Common myeloid progenitor, CD34-positive (primary cell): ENCODE results near the gene LCN6.

Experiments
- CTCF ChIA-PET: fragments of 350-600 bp; sonication (Branson Sonifier 250); formaldehyde crosslinking; loops from one replicate; lab custom pipeline; 2021; ENCODE audit warnings: antibody characterized with exemption; lab: Charles Lee
- POLR2A ChIA-PET: fragments of 350-600 bp; sonication (Branson Sonifier 250); formaldehyde crosslinking; loops from one replicate; lab custom pipeline; 2021; ENCODE audit warnings: antibody characterized with exemption; lab: Charles Lee
- DNase-seq, 3 donors: peaks; one replicate each; pipeline versions ENCODE4 v3.0.0 to v3.0.0-alpha.2; 2013
- H3K27ac ChIP-seq, 2 experiments: 1 replicate in 1 of 2; 2 replicates in 1 of 2; pipeline ENCODE4 v1.7.0; 2013; ENCODE audit warnings: inconsistent platforms in 2 of 2, low read length in 2 of 2, mild to moderate bottlenecking in 2 of 2, low read depth in 1 of 2, moderate library complexity in 1 of 2; ENCODE audit not compliant: severe bottlenecking in 2 of 2, insufficient read depth in 1 of 2, poor library complexity in 1 of 2
- H3K27me3 ChIP-seq, 5 experiments: replicated peaks in 2 of 5; 1 replicate in 3 of 5; 2 replicates in 2 of 5; pipeline versions ENCODE4 v1.6.1 to v1.7.0; 2013; ENCODE audit warnings: low read length in 4 of 5, mild to moderate bottlenecking in 2 of 5, moderate library complexity in 2 of 5, inconsistent platforms in 1 of 5; ENCODE audit not compliant: insufficient read depth in 5 of 5, control insufficient read depth in 4 of 5
- H3K36me3 ChIP-seq, 4 experiments: 1 replicate in 2 of 4; 2 replicates in 2 of 4; pipeline versions ENCODE4 v1.6.1 to v1.7.0; 2013; ENCODE audit warnings: low read length in 3 of 4, control low read depth in 1 of 4, mild to moderate bottlenecking in 1 of 4; ENCODE audit not compliant: control insufficient read depth in 4 of 4, insufficient read depth in 4 of 4
- H3K4me1 ChIP-seq, 4 experiments: 1 replicate in 3 of 4; 2 replicates in 1 of 4; pipeline versions ENCODE4 v1.6.1 to v1.7.1; 2013; ENCODE audit warnings: low read length in 3 of 4, mild to moderate bottlenecking in 3 of 4, control low read depth in 1 of 4, inconsistent platforms in 1 of 4, moderate library complexity in 1 of 4; ENCODE audit not compliant: control insufficient read depth in 4 of 4, insufficient read depth in 4 of 4; ENCODE audit errors: control extremely low read depth in 1 of 4
- H3K4me3 ChIP-seq, 7 experiments: 1 replicate in 4 of 7; 2 replicates in 3 of 7; pipeline versions ENCODE4 v1.5.1 to v1.7.0; 2013; ENCODE audit warnings: mild to moderate bottlenecking in 7 of 7, low read length in 6 of 7, moderate library complexity in 6 of 7, inconsistent platforms in 2 of 7, low read depth in 2 of 7, control low read depth in 1 of 7; ENCODE audit not compliant: insufficient read depth in 4 of 7, control insufficient read depth in 1 of 7; ENCODE audit errors: extremely low read depth in 1 of 7
- H3K9me3 ChIP-seq, 5 experiments: 1 replicate in 4 of 5; 2 replicates in 1 of 5; pipeline versions ENCODE4 v1.6.1 to v1.7.1; 2013; ENCODE audit warnings: low read length in 4 of 5, mild to moderate bottlenecking in 2 of 5, inconsistent platforms in 1 of 5, low read depth in 1 of 5, moderate library complexity in 1 of 5; ENCODE audit not compliant: control insufficient read depth in 4 of 5, insufficient read depth in 2 of 5; ENCODE audit errors: control extremely low read depth in 1 of 5
- WGBS: methylation state at CpG from one replicate; pipeline ENCODE4 v1.1.5; 2013; ENCODE audit not compliant: insufficient coverage; 5-methylcytosine and 5-hydroxymethylcytosine counted together

LCN6 gene

GRCh38 chr9:136697146-136697820 lies 51.0 kb downstream of the LCN6 start:
- Histone ChIP-seq H3K9me3 (no peaks in the 10 kb centered on the region), H3K27ac (no peak overlapping the region), H3K4me3 (no peak overlapping the region), H3K36me3 (no peaks in the 10 kb centered on the region), H3K27me3 (no peaks in the 10 kb centered on the region), H3K4me1 (peaks cover under 1 to 64% (median 45%) of the 10 kb centered on the region in 4 experiments)
- POLR2A ChIA-PET = interaction anchor here (0.8 to 2.0 kb wide), 8 partner anchors 11 to 52 kb away, joined by 3 to 6 read pairs (median 3); partner anchors contain the start of gene AGPAT2
- 94% methylated on average over 18 of the region's 23 CpGs for WGBS
- CTCF ChIA-PET = interaction anchor here (0.7 to 3.9 kb wide), 8 partner anchors 11 to 33 kb away, joined by 3 to 24 read pairs (median 4); no protein-coding TSS in a partner anchor
- peak in 1 of 3 donors; percentile 60 for DNase-seq

GRCh38 chr9:136696502-136696901 lies 51.8 kb downstream of the LCN6 start:
- DNase-seq = peak in 1 of 3 donors; percentile 44
- POLR2A ChIA-PET = interaction anchor here (0.8 to 2.0 kb wide), 4 partner anchors 12 to 30 kb away, joined by 3 to 6 read pairs (median 3); no protein-coding TSS in a partner anchor
- H3K27me3 ChIP-seq = no peaks in the 10 kb centered on the region
- no peak overlapping the region for H3K27ac ChIP-seq
- 92% methylated on average over 7 of the region's 9 CpGs for WGBS
- CTCF ChIA-PET = interaction anchor here (1.0 to 3.9 kb wide), 9 partner anchors 16 to 48 kb away, joined by 4 to 24 read pairs (median 4); no protein-coding TSS in a partner anchor
- H3K36me3 ChIP-seq = no peaks in the 10 kb centered on the region
- H3K4me3 ChIP-seq = no peak overlapping the region
- H3K4me1 ChIP-seq = peaks cover 0 to 58% (median 40%) of the 10 kb centered on the region in 4 experiments
- no peaks in the 10 kb centered on the region for H3K9me3 ChIP-seq

- WGBS = 93% methylated on average over 20 of the region's 23 CpGs
- Histone ChIP-seq H3K9me3 (no peaks in the 10 kb centered on the region), H3K27ac (no peak overlapping the region), H3K36me3 (no peaks in the 10 kb centered on the region), H3K4me1 (peaks cover 0 to 53% (median 34%) of the 10 kb centered on the region in 4 experiments), H3K4me3 (no peak overlapping the region), H3K27me3 (no peaks in the 10 kb centered on the region)
- ChIA-PET CTCF (interaction anchor here (0.7 to 3.9 kb wide), 13 partner anchors 10 to 48 kb away, joined by 3 to 24 read pairs (median 4); partner anchors contain the start of gene LCN10), POLR2A (interaction anchor here (1.3 to 1.7 kb wide), 2 partner anchors 13 to 24 kb away, joined by 3 to 5 read pairs; no protein-coding TSS in a partner anchor)
- DNase-seq = no peak
Observed at GRCh38 chr9:136695955-136696354, 52.4 kb downstream of the LCN6 start.

GRCh38 chr9:136695435-136695895 lies 52.9 kb downstream of the LCN6 start:
- ChIA-PET CTCF (interaction anchor here (0.7 to 3.9 kb wide), 16 partner anchors 10 to 208 kb away, joined by 3 to 24 read pairs (median 4); partner anchors contain the start of genes EGFL7 and LCN10), POLR2A (interaction anchor here (1.7 kb wide), 1 partner anchor 23 kb away, joined by 5 read pairs; no protein-coding TSS in a partner anchor)
- 96% methylated on average over 7 of the region's 10 CpGs for WGBS
- Histone ChIP-seq H3K4me1 (peaks cover 0 to 48% (median 29%) of the 10 kb centered on the region in 4 experiments), H3K27me3 (no peaks in the 10 kb centered on the region), H3K27ac (no peak overlapping the region), H3K36me3 (no peaks in the 10 kb centered on the region), H3K9me3 (no peaks in the 10 kb centered on the region), H3K4me3 (no peak overlapping the region)
- DNase-seq = no peak

- Histone ChIP-seq H3K4me3 (no peak overlapping the region), H3K27me3 (no peaks in the 10 kb centered on the region), H3K4me1 (peaks cover 0 to 42% (median 24%) of the 10 kb centered on the region in 4 experiments), H3K36me3 (no peaks in the 10 kb centered on the region), H3K27ac (no peak overlapping the region), H3K9me3 (no peaks in the 10 kb centered on the region)
- DNase-seq = no peak
- 100% methylated on average over 4 of the region's 11 CpGs for WGBS
- ChIA-PET CTCF (interaction anchor here (0.6 to 3.0 kb wide), 12 partner anchors 9 to 208 kb away, joined by 3 to 19 read pairs (median 5); partner anchors contain the start of gene EGFL7), POLR2A (interaction anchor here (1.7 kb wide), 1 partner anchor 23 kb away, joined by 5 read pairs; no protein-coding TSS in a partner anchor)
Observed at GRCh38 chr9:136694872-136695247, 53.5 kb downstream of the LCN6 start.

- CTCF ChIA-PET = interaction anchor here (0.6 to 3.0 kb wide), 16 partner anchors 9 to 209 kb away, joined by 3 to 19 read pairs (median 5); partner anchors contain the start of gene EGFL7
- H3K27ac ChIP-seq = no peak overlapping the region
Observed at GRCh38 chr9:136694163-136694871, 54.0 kb downstream of the LCN6 start.

More at GRCh38 chr9:136694163-136694871, 54.0 kb downstream of the LCN6 start:
- DNase-seq = peak in 2 of 3 donors; percentile 57 to 64
- Histone ChIP-seq H3K9me3 (no peaks in the 10 kb centered on the region), H3K4me3 (no peak overlapping the region), H3K4me1 (peaks cover 0 to 41% (median 24%) of the 10 kb centered on the region in 4 experiments), H3K27me3 (no peaks in the 10 kb centered on the region), H3K36me3 (no peaks in the 10 kb centered on the region)
- POLR2A ChIA-PET = interaction anchor here (0.7 to 1.7 kb wide), 4 partner anchors 22 to 36 kb away, joined by 3 to 5 read pairs (median 4); no protein-coding TSS in a partner anchor
- WGBS = 61% methylated on average over 25 of the region's 32 CpGs
